ENCODE data around the gene INPP5A.

Gene INPP5A

DNA sequence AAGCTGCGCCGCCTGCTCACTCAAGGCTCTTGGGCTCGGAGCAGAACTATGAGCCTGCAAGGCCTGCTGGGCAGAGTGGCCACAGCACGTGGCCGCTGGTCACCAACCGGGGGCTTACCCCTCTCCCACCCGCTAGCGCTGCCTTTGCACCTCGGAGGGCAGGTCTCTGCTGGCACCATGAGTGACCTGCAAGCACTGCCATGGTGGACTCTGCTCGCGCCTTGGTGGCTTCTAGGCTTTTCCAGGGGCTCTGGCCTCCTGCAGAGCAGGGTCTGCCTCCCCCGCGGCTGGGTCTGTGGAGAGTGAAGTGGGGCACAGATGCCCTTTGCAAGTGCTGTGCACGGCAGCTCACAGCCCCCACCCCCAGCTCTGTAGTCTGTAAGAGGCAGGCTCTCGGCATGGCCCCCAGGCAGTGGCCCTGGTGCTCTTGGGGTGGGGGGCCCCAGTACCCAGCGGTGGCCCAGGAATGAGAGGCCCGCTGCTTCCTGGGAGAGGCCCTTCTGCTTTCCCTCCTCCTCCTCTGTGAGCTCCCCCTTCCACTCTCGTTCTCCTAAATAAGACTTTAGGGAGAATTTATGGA is 119.6 kb downstream of the INPP5A start:
- TF ChIP-seq ARNTL (CRISPR knock-in tag; IDR thresholded peaks at IDR 0.05; ENCODE audit: borderline replicate concordance, low read depth) (no peak), CSDC2 (CRISPR knock-in tag; IDR thresholded peaks at IDR 0.05) (no peak), ZFP3 (CRISPR knock-in tag; IDR thresholded peaks at IDR 0.05) (no peak), ZNF8 (CRISPR knock-in tag; IDR thresholded peaks at IDR 0.05) (no peak), ZNF70 (CRISPR knock-in tag; IDR thresholded peaks at IDR 0.05) (no peak), TOX (CRISPR knock-in tag; IDR thresholded peaks at IDR 0.05; ENCODE audit: borderline replicate concordance) (no peak), BACH2 (CRISPR knock-in tag; IDR thresholded peaks at IDR 0.05; ENCODE audit: borderline replicate concordance) (no peak), SNAI2 (CRISPR knock-in tag; IDR thresholded peaks at IDR 0.05) (no peak), ZNF565 (CRISPR knock-in tag; conservative IDR thresholded peaks at IDR 0.05; ENCODE audit: low read depth) (no peak), ZFP30 (CRISPR knock-in tag; IDR thresholded peaks at IDR 0.05) (no peak), RARB (CRISPR knock-in tag; IDR thresholded peaks at IDR 0.05) (no peak), TCF4 (CRISPR knock-in tag; IDR thresholded peaks at IDR 0.05; ENCODE audit: borderline replicate concordance) (no peak), ZC3H10 (CRISPR knock-in tag; IDR thresholded peaks at IDR 0.05) (no peak), GLIS3 (CRISPR knock-in tag; IDR thresholded peaks at IDR 0.05) (no peak), ESRRG (CRISPR knock-in tag; IDR thresholded peaks at IDR 0.05) (no peak), PPARA (CRISPR knock-in tag; IDR thresholded peaks at IDR 0.05; ENCODE audit: borderline replicate concordance) (no peak)
- TF ChIP-seq, protein P1, sequence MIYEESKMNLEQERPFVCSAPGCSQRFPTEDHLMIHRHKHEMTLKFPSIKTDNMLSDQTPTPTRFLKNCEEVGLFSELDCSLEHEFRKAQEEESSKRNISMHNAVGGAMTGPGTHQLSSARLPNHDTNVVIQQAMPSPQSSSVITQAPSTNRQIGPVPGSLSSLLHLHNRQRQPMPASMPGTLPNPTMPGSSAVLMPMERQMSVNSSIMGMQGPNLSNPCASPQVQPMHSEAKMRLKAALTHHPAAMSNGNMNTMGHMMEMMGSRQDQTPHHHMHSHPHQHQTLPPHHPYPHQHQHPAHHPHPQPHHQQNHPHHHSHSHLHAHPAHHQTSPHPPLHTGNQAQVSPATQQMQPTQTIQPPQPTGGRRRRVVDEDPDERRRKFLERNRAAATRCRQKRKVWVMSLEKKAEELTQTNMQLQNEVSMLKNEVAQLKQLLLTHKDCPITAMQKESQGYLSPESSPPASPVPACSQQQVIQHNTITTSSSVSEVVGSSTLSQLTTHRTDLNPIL (CRISPR knock-in tag; IDR thresholded peaks at IDR 0.05; ENCODE audit: low read depth), result no peak
- TF ChIP-seq, protein P2, sequence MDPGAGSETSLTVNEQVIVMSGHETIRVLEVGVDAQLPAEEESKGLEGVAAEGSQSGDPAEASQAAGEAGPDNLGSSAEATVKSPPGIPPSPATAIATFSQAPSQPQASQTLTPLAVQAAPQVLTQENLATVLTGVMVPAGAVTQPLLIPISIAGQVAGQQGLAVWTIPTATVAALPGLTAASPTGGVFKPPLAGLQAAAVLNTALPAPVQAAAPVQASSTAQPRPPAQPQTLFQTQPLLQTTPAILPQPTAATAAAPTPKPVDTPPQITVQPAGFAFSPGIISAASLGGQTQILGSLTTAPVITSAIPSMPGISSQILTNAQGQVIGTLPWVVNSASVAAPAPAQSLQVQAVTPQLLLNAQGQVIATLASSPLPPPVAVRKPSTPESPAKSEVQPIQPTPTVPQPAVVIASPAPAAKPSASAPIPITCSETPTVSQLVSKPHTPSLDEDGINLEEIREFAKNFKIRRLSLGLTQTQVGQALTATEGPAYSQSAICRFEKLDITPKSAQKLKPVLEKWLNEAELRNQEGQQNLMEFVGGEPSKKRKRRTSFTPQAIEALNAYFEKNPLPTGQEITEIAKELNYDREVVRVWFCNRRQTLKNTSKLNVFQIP (CRISPR knock-in tag; IDR thresholded peaks at IDR 0.05; ENCODE audit: borderline replicate concordance, low read depth), result no peak
- TF ChIP-seq, protein P3, sequence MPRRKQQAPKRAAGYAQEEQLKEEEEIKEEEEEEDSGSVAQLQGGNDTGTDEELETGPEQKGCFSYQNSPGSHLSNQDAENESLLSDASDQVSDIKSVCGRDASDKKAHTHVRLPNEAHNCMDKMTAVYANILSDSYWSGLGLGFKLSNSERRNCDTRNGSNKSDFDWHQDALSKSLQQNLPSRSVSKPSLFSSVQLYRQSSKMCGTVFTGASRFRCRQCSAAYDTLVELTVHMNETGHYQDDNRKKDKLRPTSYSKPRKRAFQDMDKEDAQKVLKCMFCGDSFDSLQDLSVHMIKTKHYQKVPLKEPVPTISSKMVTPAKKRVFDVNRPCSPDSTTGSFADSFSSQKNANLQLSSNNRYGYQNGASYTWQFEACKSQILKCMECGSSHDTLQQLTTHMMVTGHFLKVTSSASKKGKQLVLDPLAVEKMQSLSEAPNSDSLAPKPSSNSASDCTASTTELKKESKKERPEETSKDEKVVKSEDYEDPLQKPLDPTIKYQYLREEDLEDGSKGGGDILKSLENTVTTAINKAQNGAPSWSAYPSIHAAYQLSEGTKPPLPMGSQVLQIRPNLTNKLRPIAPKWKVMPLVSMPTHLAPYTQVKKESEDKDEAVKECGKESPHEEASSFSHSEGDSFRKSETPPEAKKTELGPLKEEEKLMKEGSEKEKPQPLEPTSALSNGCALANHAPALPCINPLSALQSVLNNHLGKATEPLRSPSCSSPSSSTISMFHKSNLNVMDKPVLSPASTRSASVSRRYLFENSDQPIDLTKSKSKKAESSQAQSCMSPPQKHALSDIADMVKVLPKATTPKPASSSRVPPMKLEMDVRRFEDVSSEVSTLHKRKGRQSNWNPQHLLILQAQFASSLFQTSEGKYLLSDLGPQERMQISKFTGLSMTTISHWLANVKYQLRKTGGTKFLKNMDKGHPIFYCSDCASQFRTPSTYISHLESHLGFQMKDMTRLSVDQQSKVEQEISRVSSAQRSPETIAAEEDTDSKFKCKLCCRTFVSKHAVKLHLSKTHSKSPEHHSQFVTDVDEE (CRISPR knock-in tag; IDR thresholded peaks at IDR 0.05), result no peak
- ATAC-seq, result no peak

DNA sequence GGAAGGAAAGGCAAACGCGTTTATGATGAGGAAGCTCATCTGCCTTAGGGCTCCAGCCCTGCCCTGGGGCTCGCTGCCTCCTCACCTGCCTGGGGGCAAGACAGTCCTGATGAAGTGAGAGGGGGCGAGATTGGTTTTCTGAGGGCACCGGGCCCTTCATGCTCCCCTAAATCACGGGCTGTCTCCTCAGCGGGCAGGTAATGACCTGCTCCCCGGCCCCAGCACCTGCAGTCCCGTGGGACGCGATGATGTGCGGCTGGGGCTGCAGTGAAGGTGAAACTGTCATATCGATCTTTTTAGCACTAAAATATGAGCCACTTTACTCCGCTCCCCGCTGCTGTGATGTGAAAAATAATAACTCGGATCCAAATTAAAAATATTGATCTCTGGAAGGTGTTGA is 120.2 kb downstream of the INPP5A start:
- TF ChIP-seq ZFP30 (CRISPR knock-in tag; IDR thresholded peaks at IDR 0.05), result no peak
- no peak for TF ChIP-seq ZC3H10 (CRISPR knock-in tag; IDR thresholded peaks at IDR 0.05)
- TF ChIP-seq ZNF8 (CRISPR knock-in tag; IDR thresholded peaks at IDR 0.05), result no peak
- TF ChIP-seq, protein P2 (CRISPR knock-in tag; IDR thresholded peaks at IDR 0.05; ENCODE audit: borderline replicate concordance, low read depth), result no peak
- TF ChIP-seq, protein P1 (CRISPR knock-in tag; IDR thresholded peaks at IDR 0.05; ENCODE audit: low read depth), result no peak
- TF ChIP-seq, protein P4, sequence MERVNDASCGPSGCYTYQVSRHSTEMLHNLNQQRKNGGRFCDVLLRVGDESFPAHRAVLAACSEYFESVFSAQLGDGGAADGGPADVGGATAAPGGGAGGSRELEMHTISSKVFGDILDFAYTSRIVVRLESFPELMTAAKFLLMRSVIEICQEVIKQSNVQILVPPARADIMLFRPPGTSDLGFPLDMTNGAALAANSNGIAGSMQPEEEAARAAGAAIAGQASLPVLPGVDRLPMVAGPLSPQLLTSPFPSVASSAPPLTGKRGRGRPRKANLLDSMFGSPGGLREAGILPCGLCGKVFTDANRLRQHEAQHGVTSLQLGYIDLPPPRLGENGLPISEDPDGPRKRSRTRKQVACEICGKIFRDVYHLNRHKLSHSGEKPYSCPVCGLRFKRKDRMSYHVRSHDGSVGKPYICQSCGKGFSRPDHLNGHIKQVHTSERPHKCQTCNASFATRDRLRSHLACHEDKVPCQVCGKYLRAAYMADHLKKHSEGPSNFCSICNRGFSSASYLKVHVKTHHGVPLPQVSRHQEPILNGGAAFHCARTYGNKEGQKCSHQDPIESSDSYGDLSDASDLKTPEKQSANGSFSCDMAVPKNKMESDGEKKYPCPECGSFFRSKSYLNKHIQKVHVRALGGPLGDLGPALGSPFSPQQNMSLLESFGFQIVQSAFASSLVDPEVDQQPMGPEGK (CRISPR knock-in tag; IDR thresholded peaks at IDR 0.05; ENCODE audit: borderline replicate concordance), result no peak
- no peak for TF ChIP-seq ZNF565 (CRISPR knock-in tag; conservative IDR thresholded peaks at IDR 0.05; ENCODE audit: low read depth)
- TF ChIP-seq, protein P3 (CRISPR knock-in tag; IDR thresholded peaks at IDR 0.05), result no peak
- no peak for TF ChIP-seq RARB (CRISPR knock-in tag; IDR thresholded peaks at IDR 0.05)
- TF ChIP-seq ZNF70 (CRISPR knock-in tag; IDR thresholded peaks at IDR 0.05), result no peak
- TF ChIP-seq ZFP3 (CRISPR knock-in tag; IDR thresholded peaks at IDR 0.05), result no peak
- no peak for TF ChIP-seq ISL1 (CRISPR knock-in tag; IDR thresholded peaks at IDR 0.05)
- TF ChIP-seq GLIS3 (CRISPR knock-in tag; IDR thresholded peaks at IDR 0.05), result no peak
- no peak for TF ChIP-seq PPARA (CRISPR knock-in tag; IDR thresholded peaks at IDR 0.05; ENCODE audit: borderline replicate concordance)
- no peak for TF ChIP-seq ESRRG (CRISPR knock-in tag; IDR thresholded peaks at IDR 0.05)
- TF ChIP-seq, protein P5, sequence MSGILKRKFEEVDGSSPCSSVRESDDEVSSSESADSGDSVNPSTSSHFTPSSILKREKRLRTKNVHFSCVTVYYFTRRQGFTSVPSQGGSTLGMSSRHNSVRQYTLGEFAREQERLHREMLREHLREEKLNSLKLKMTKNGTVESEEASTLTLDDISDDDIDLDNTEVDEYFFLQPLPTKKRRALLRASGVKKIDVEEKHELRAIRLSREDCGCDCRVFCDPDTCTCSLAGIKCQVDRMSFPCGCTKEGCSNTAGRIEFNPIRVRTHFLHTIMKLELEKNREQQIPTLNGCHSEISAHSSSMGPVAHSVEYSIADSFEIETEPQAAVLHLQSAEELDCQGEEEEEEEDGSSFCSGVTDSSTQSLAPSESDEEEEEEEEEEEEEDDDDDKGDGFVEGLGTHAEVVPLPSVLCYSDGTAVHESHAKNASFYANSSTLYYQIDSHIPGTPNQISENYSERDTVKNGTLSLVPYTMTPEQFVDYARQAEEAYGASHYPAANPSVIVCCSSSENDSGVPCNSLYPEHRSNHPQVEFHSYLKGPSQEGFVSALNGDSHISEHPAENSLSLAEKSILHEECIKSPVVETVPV (CRISPR knock-in tag; IDR thresholded peaks at IDR 0.05), result no peak
- no peak for ATAC-seq

All from SK-N-SH treated with all-trans-retinoic acid at 6 μM for 48 hours (cell line).